GM13977 (cell line): ENCODE results near the gene CTNND2.

Source experiments
- DNase-seq: peaks from one replicate; pipeline ENCODE4 v3.0.0; 2012; ENCODE audit warnings: low spot score
- CTCF ChIP-seq: IDR thresholded peaks from 2 replicates; pipeline ENCODE4 v1.5.1; 2012; ENCODE audit warnings: mild to moderate bottlenecking, control low read depth; ENCODE audit not compliant: insufficient read depth; ENCODE audit errors: extremely low read depth, missing control alignments
- in situ Hi-C: fragments of 300-500 bp; cut with MboI; formaldehyde crosslinking; loops from one replicate; pipeline ENCODE4 v1.12.0; 2022; ENCODE audit warnings: low sequenced_read_pairs, low pct_unique_long_range_greater_than_20kb, mixed read lengths, inconsistent platforms; ENCODE audit not compliant: unreplicated experiment

Gene CTNND2

GRCh38 chr5:11734369-11734768, 169.9 kb downstream of the CTNND2 start:
- no peak for DNase-seq
- in situ Hi-C loops: no loop called here
- no peak for TF ChIP-seq CTCF

- in situ Hi-C loops: no loop called here
- no peak for DNase-seq
- no peak for TF ChIP-seq CTCF
Measured at GRCh38 chr5:11733840-11734192, 170.4 kb downstream of the CTNND2 start.

- TF ChIP-seq CTCF: no peak
- in situ Hi-C loops: no loop called here
- no peak for DNase-seq
Measured at GRCh38 chr5:11733185-11733839, 170.9 kb downstream of the CTNND2 start.

- TF ChIP-seq CTCF: no peak
- in situ Hi-C loops: no loop called here
- no peak for DNase-seq
Measured at GRCh38 chr5:11724940-11725339, 179.3 kb downstream of the CTNND2 start.

- peak; percentile 11 for DNase-seq
- in situ Hi-C loops: no loop called here
- TF ChIP-seq CTCF: peak; percentile 58
Measured at GRCh38 chr5:11719888-11720481, 184.3 kb downstream of the CTNND2 start.

GRCh38 chr5:11715461-11716196, 188.6 kb downstream of the CTNND2 start:
- TF ChIP-seq CTCF: no peak
- no peak for DNase-seq
- in situ Hi-C loops: no loop called here
